GM23338 (cell line): ENCODE results near the gene PIP5K1C. TPM values are rescaled to one million over a fixed set of nuclear protein-coding genes. Genes with fewer than 3 reads are reported as not detected.

Source experiments
- ATAC-seq: fragments of 200-7000 bp; cut with Tn5 transposase; 3 replicates; pipeline ENCODE4 v1.9.1; 2020
- DNase-seq: peaks from one replicate; pipeline ENCODE4 v3.0.0-alpha.2; 2015; ENCODE audit warnings: low spot score
- H2AFZ ChIP-seq: fragments of 200-600 bp; sonication (generic); 2 replicates; pipeline ENCODE4 v1.8.0; 2016; ENCODE audit warnings: antibody characterized with exemption, mild to moderate bottlenecking, moderate library complexity
- H3F3A ChIP-seq: fragments of 200-600 bp; sonication (generic); replicated peaks from 2 replicates; pipeline ENCODE4 v1.8.0; 2017; ENCODE audit warnings: antibody characterized with exemption, mixed run types, low read depth
- H3K27ac ChIP-seq: fragments of 200-600 bp; sonication (generic); 2 replicates; pipeline ENCODE4 v1.6.1; 2016; ENCODE audit warnings: low read depth
- H3K27me3 ChIP-seq: fragments of 200-600 bp; sonication (generic); 2 replicates; pipeline ENCODE4 v1.8.0; 2016; ENCODE audit warnings: mild to moderate bottlenecking, mixed run types, moderate library complexity; ENCODE audit not compliant: insufficient read depth
- H3K36me3 ChIP-seq: fragments of 200-600 bp; sonication (generic); 2 replicates; pipeline ENCODE4 v1.8.0; 2016; ENCODE audit warnings: mild to moderate bottlenecking; ENCODE audit not compliant: insufficient read depth
- H3K4me1 ChIP-seq: fragments of 200-600 bp; sonication (generic); 2 replicates; pipeline ENCODE4 v1.8.0; 2016; ENCODE audit warnings: mild to moderate bottlenecking, moderate library complexity; ENCODE audit not compliant: insufficient read depth
- H3K4me2 ChIP-seq: fragments of 200-600 bp; sonication (generic); 2 replicates; pipeline ENCODE4 v1.7.1; 2017; ENCODE audit warnings: mixed run types
- H3K4me3 ChIP-seq: fragments of 200-600 bp; sonication (generic); 2 replicates; pipeline ENCODE4 v1.6.1; 2016; ENCODE audit warnings: mixed run types
- H3K79me2 ChIP-seq: fragments of 200-600 bp; sonication (generic); replicated peaks from 2 replicates; pipeline ENCODE4 v1.8.0; 2017; ENCODE audit warnings: mild to moderate bottlenecking; ENCODE audit not compliant: insufficient read depth
- H3K9me2 ChIP-seq: fragments of 200-600 bp; sonication (generic); 2 replicates; pipeline ENCODE4 v1.8.0; 2017; ENCODE audit not compliant: insufficient read depth
- H4K20me1 ChIP-seq: fragments of 200-600 bp; sonication (generic); replicated peaks from 2 replicates; pipeline ENCODE4 v1.8.0; 2017; ENCODE audit warnings: mild to moderate bottlenecking; ENCODE audit not compliant: insufficient read depth
- H3K27ac Mint-ChIP-seq: 2 replicates; pipeline ENCODE4 v1.8.0; 2020; ENCODE audit warnings: inconsistent platforms, mild to moderate bottlenecking, moderate library complexity, mixed read lengths
- H3K27me3 Mint-ChIP-seq: 3 replicates; pipeline ENCODE4 v1.8.0; 2022; ENCODE audit warnings: low read depth, mild to moderate bottlenecking, moderate library complexity, mixed read lengths, inconsistent platforms; ENCODE audit not compliant: insufficient read depth, poor library complexity
- H3K36me3 Mint-ChIP-seq: 3 replicates; pipeline ENCODE4 v1.8.0; 2021; ENCODE audit warnings: low read depth, mild to moderate bottlenecking, inconsistent platforms, moderate library complexity, mixed read lengths
- H3K4me1 Mint-ChIP-seq: 3 replicates; pipeline ENCODE4 v1.8.0; 2020; ENCODE audit warnings: mild to moderate bottlenecking, inconsistent platforms, mixed read lengths
- H3K4me3 Mint-ChIP-seq: 3 replicates; pipeline ENCODE4 v1.8.0; 2021; ENCODE audit warnings: moderate library complexity, mild to moderate bottlenecking, inconsistent platforms, mixed read lengths
- H3K9me3 Mint-ChIP-seq: 3 replicates; pipeline ENCODE4 v1.8.0; 2020; ENCODE audit warnings: moderate library complexity, mild to moderate bottlenecking, inconsistent platforms, mixed read lengths
- CREB1 ChIP-seq: fragments of 250-450 bp; sonication (Bioruptor Pico); IDR thresholded peaks from 2 replicates; pipeline ENCODE4 v1.5.0; 2020; ENCODE audit warnings: low read depth, mild to moderate bottlenecking, moderate library complexity
- EZH2 ChIP-seq: fragments of 200-600 bp; sonication (generic); IDR thresholded peaks from one replicate; pipeline ENCODE4 v1.8.0; 2017; ENCODE audit warnings: antibody characterized with exemption, mild to moderate bottlenecking, low read depth; ENCODE audit not compliant: unreplicated experiment
- EZH2phosphoT487 ChIP-seq: fragments of 200-600 bp; sonication (generic); IDR thresholded peaks from one replicate; pipeline ENCODE4 v1.8.1; 2018; ENCODE audit warnings: antibody characterized with exemption; ENCODE audit not compliant: unreplicated experiment
- JUNB ChIP-seq: IDR thresholded peaks from one replicate; pipeline ENCODE4 v1.6.1; 2016; ENCODE audit warnings: antibody characterized with exemption; ENCODE audit not compliant: unreplicated experiment
- NANOG ChIP-seq: IDR thresholded peaks from 2 replicates; pipeline ENCODE4 v1.6.1; 2016; ENCODE audit warnings: antibody characterized with exemption, borderline replicate concordance
- POLR2AphosphoS5 ChIP-seq: IDR thresholded peaks from 2 replicates; pipeline ENCODE4 v1.6.1; 2016; ENCODE audit warnings: antibody characterized with exemption, low read depth
- STAT1 ChIP-seq: IDR thresholded peaks from one replicate; pipeline ENCODE4 v1.6.1; 2016; ENCODE audit warnings: antibody characterized with exemption; ENCODE audit not compliant: unreplicated experiment
- ZNF114 ChIP-seq: fragments of 250-450 bp; sonication (Bioruptor Pico); IDR thresholded peaks from 2 replicates; pipeline ENCODE4 v1.5.0; 2020; ENCODE audit warnings: mild to moderate bottlenecking, moderate library complexity
- ZNF331 ChIP-seq: fragments of 250-450 bp; sonication (Bioruptor Pico); IDR thresholded peaks from 2 replicates; pipeline ENCODE4 v1.5.0; 2020; ENCODE audit warnings: low read depth, mild to moderate bottlenecking, moderate library complexity
- polyA plus RNA-seq: library from polyadenylated mRNA; unstranded; fragments of >200 nt; fragmentation: Nextera tagmentation; extraction: Ambion mirVana; gene quantifications from 2 replicates; pipeline ENCODE4 v1.2.1, GENCODE V29; 2016
- total RNA-seq: library from RNA; depleted of rRNA; stranded (reverse); fragments of >200 nt; shearing (Covaris generic); gene quantifications from 2 replicates; pipeline ENCODE4 v1.2.3, GENCODE V29; 2014
- TF ChIP-seq, protein P1 (sequence below): IDR thresholded peaks from 2 replicates; pipeline ENCODE4 v1.6.1; 2016; ENCODE audit warnings: antibody characterized with exemption
- TF ChIP-seq, protein P2 (sequence below): IDR thresholded peaks from one replicate; pipeline ENCODE4 v1.6.1; 2018; ENCODE audit warnings: antibody characterized with exemption; ENCODE audit not compliant: unreplicated experiment
- TF ChIP-seq, protein P3 (sequence below), 2 experiments: fragments of 200-600 bp in 1 of 2; sonication (generic) in 1 of 2; conservative IDR thresholded peaks; 2 replicates each; pipeline versions ENCODE4 v1.5.1 to v1.6.1; 2016 to 2017; ENCODE audit warnings: antibody characterized with exemption in 2 of 2, low read depth in 2 of 2, mild to moderate bottlenecking in 2 of 2, moderate library complexity in 1 of 2
- TF ChIP-seq, protein P4 (sequence below): fragments of 250-450 bp; sonication (Bioruptor Pico); IDR thresholded peaks from 2 replicates; pipeline ENCODE4 v1.5.0; 2020; ENCODE audit warnings: mild to moderate bottlenecking, moderate library complexity

Gene PIP5K1C
- total and polyA plus RNA-seq, 2 experiments from 2014 or later, result 11.8 to 46.7 TPM

DNA sequence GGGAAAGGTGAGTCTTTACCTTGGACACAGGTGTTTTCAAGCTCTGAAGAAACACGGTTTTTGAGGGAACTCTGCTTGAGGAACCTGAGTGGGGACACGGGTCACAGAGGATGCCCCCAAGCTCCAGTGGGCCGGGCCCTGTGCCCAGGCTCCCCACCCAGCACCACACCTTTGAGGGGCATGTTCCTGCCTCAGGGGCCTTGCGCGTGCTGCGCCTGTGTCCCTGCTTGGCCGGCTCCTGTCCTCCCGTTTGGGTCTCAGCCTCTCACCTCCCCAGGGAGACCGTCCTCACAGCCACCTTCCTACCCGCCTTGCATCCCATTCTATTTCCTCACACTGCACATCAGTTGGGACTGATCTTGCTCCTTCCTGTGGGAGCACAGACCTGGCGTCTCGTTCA is 21.1 kb downstream of the PIP5K1C start:
- Mint-ChIP-seq H3K4me1 (peaks cover 24% of the 10 kb centered on the region), H3K4me3 (no peak overlapping the region), H3K27ac (no peak overlapping the region), H3K36me3 (peaks cover 22% of the 10 kb centered on the region), H3K9me3 (peaks cover 7% of the 10 kb centered on the region), H3K27me3 (peaks cover 14% of the 10 kb centered on the region)
- ATAC-seq (no peak), DNase-seq (no peak)
- TF ChIP-seq, protein P1, sequence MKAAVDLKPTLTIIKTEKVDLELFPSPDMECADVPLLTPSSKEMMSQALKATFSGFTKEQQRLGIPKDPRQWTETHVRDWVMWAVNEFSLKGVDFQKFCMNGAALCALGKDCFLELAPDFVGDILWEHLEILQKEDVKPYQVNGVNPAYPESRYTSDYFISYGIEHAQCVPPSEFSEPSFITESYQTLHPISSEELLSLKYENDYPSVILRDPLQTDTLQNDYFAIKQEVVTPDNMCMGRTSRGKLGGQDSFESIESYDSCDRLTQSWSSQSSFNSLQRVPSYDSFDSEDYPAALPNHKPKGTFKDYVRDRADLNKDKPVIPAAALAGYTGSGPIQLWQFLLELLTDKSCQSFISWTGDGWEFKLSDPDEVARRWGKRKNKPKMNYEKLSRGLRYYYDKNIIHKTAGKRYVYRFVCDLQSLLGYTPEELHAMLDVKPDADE, result no peak
- no peak for TF ChIP-seq STAT1
- TF ChIP-seq JUNB, result no peak
- no peak for TF ChIP-seq EZH2phosphoT487
- no peak for TF ChIP-seq ZNF331 (CRISPR knock-in tag)
- TF ChIP-seq, protein P2, sequence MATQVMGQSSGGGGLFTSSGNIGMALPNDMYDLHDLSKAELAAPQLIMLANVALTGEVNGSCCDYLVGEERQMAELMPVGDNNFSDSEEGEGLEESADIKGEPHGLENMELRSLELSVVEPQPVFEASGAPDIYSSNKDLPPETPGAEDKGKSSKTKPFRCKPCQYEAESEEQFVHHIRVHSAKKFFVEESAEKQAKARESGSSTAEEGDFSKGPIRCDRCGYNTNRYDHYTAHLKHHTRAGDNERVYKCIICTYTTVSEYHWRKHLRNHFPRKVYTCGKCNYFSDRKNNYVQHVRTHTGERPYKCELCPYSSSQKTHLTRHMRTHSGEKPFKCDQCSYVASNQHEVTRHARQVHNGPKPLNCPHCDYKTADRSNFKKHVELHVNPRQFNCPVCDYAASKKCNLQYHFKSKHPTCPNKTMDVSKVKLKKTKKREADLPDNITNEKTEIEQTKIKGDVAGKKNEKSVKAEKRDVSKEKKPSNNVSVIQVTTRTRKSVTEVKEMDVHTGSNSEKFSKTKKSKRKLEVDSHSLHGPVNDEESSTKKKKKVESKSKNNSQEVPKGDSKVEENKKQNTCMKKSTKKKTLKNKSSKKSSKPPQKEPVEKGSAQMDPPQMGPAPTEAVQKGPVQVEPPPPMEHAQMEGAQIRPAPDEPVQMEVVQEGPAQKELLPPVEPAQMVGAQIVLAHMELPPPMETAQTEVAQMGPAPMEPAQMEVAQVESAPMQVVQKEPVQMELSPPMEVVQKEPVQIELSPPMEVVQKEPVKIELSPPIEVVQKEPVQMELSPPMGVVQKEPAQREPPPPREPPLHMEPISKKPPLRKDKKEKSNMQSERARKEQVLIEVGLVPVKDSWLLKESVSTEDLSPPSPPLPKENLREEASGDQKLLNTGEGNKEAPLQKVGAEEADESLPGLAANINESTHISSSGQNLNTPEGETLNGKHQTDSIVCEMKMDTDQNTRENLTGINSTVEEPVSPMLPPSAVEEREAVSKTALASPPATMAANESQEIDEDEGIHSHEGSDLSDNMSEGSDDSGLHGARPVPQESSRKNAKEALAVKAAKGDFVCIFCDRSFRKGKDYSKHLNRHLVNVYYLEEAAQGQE, result no peak
- no peak for TF ChIP-seq EZH2
- TF ChIP-seq NANOG, result no peak
- no peak for TF ChIP-seq POLR2AphosphoS5
- TF ChIP-seq ZNF114 (CRISPR knock-in tag), result no peak
- TF ChIP-seq, protein P3, sequence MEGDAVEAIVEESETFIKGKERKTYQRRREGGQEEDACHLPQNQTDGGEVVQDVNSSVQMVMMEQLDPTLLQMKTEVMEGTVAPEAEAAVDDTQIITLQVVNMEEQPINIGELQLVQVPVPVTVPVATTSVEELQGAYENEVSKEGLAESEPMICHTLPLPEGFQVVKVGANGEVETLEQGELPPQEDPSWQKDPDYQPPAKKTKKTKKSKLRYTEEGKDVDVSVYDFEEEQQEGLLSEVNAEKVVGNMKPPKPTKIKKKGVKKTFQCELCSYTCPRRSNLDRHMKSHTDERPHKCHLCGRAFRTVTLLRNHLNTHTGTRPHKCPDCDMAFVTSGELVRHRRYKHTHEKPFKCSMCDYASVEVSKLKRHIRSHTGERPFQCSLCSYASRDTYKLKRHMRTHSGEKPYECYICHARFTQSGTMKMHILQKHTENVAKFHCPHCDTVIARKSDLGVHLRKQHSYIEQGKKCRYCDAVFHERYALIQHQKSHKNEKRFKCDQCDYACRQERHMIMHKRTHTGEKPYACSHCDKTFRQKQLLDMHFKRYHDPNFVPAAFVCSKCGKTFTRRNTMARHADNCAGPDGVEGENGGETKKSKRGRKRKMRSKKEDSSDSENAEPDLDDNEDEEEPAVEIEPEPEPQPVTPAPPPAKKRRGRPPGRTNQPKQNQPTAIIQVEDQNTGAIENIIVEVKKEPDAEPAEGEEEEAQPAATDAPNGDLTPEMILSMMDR (conservative IDR thresholded peaks at IDR 0.05; ENCODE audit: low read depth in 2 of 2), result no peak
- no peak for TF ChIP-seq CREB1 (CRISPR knock-in tag)
- TF ChIP-seq, protein P4, sequence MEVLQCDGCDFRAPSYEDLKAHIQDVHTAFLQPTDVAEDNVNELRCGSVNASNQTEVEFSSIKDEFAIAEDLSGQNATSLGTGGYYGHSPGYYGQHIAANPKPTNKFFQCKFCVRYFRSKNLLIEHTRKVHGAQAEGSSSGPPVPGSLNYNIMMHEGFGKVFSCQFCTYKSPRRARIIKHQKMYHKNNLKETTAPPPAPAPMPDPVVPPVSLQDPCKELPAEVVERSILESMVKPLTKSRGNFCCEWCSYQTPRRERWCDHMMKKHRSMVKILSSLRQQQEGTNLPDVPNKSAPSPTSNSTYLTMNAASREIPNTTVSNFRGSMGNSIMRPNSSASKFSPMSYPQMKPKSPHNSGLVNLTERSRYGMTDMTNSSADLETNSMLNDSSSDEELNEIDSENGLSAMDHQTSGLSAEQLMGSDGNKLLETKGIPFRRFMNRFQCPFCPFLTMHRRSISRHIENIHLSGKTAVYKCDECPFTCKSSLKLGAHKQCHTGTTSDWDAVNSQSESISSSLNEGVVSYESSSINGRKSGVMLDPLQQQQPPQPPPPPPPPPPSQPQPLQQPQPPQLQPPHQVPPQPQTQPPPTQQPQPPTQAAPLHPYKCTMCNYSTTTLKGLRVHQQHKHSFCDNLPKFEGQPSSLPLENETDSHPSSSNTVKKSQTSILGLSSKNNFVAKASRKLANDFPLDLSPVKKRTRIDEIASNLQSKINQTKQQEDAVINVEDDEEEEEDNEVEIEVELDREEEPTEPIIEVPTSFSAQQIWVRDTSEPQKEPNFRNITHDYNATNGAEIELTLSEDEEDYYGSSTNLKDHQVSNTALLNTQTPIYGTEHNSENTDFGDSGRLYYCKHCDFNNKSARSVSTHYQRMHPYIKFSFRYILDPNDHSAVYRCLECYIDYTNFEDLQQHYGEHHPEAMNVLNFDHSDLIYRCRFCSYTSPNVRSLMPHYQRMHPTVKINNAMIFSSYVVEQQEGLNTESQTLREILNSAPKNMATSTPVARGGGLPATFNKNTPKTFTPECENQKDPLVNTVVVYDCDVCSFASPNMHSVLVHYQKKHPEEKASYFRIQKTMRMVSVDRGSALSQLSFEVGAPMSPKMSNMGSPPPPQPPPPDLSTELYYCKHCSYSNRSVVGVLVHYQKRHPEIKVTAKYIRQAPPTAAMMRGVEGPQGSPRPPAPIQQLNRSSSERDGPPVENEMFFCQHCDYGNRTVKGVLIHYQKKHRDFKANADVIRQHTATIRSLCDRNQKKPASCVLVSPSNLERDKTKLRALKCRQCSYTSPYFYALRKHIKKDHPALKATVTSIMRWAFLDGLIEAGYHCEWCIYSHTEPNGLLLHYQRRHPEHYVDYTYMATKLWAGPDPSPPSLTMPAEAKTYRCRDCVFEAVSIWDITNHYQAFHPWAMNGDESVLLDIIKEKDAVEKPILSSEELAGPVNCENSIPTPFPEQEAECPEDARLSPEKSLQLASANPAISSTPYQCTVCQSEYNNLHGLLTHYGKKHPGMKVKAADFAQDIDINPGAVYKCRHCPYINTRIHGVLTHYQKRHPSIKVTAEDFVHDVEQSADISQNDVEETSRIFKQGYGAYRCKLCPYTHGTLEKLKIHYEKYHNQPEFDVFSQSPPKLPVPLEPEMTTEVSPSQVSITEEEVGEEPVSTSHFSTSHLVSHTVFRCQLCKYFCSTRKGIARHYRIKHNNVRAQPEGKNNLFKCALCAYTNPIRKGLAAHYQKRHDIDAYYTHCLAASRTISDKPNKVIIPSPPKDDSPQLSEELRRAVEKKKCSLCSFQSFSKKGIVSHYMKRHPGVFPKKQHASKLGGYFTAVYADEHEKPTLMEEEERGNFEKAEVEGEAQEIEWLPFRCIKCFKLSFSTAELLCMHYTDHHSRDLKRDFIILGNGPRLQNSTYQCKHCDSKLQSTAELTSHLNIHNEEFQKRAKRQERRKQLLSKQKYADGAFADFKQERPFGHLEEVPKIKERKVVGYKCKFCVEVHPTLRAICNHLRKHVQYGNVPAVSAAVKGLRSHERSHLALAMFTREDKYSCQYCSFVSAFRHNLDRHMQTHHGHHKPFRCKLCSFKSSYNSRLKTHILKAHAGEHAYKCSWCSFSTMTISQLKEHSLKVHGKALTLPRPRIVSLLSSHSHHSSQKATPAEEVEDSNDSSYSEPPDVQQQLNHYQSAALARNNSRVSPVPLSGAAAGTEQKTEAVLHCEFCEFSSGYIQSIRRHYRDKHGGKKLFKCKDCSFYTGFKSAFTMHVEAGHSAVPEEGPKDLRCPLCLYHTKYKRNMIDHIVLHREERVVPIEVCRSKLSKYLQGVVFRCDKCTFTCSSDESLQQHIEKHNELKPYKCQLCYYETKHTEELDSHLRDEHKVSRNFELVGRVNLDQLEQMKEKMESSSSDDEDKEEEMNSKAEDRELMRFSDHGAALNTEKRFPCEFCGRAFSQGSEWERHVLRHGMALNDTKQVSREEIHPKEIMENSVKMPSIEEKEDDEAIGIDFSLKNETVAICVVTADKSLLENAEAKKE (CRISPR knock-in tag), result no peak
- H3K27me3 ChIP-seq, result no peaks in the 10 kb centered on the region
- H3K9me2 ChIP-seq, result no peaks in the 10 kb centered on the region
- H3K36me3 ChIP-seq, result no peaks in the 10 kb centered on the region
- peaks cover 5% of the 10 kb centered on the region; the same call in 1 of the 2 replicates for H3F3A ChIP-seq
- no peak overlapping the region for H3K27ac ChIP-seq
- H3K4me3 ChIP-seq, result no peak overlapping the region
- no peak overlapping the region for H3K4me2 ChIP-seq
- no peak overlapping the region for H2AFZ ChIP-seq
- H3K4me1 ChIP-seq, result peaks cover 22% of the 10 kb centered on the region
- H3K79me2 ChIP-seq, result peaks cover 41% of the 10 kb centered on the region
- peaks cover 3% of the 10 kb centered on the region; the same call in 1 of the 2 replicates for H4K20me1 ChIP-seq
